H1 (cell line): ENCODE results near the gene BCAR3. TPM values are rescaled to one million over a fixed set of nuclear protein-coding genes. Genes with fewer than 3 reads are reported as not detected.

Source experiments
- CTCF ChIA-PET: fragments of 300-600 bp; sonication (Branson Sonifier 250); formaldehyde crosslinking; loops from one replicate; lab custom pipeline; 2021; ENCODE audit not compliant: partially characterized antibody; lab: Charles Lee
- POLR2A ChIA-PET: fragments of 300-600 bp; sonication (Branson Sonifier 250); formaldehyde crosslinking; loops from one replicate; lab custom pipeline; 2021; ENCODE audit warnings: inconsistent platforms; ENCODE audit not compliant: partially characterized antibody; lab: Charles Lee
- DNase-seq, 2 experiments: peaks; one replicate each; pipeline versions ENCODE4 v3.0.0 to v3.0.0-alpha.2; 2010 to 2022; ENCODE audit warnings: low spot score in 2 of 2, low read depth in 1 of 2, mixed read lengths in 1 of 2
- FAIRE-seq: peaks from 2 replicates; lab custom pipeline; 2011; peaks lifted over from hg19 to GRCh38; lab: Jason Lieb, UNC
- H2AFZ ChIP-seq: 2 replicates; pipeline ENCODE4 v1.8.1; 2012; ENCODE audit warnings: low read length, inconsistent platforms
- H2AK5ac ChIP-seq: 2 replicates; pipeline ENCODE4 v1.6.1; 2013; ENCODE audit warnings: low read depth, low read length
- H2BK120ac ChIP-seq: replicated peaks from 2 replicates; pipeline ENCODE3; 2013; ENCODE audit warnings: low read depth, low read length, inconsistent platforms
- H2BK12ac ChIP-seq: 2 replicates; pipeline ENCODE4 v1.6.1; 2013; ENCODE audit warnings: low read depth, low read length
- H2BK15ac ChIP-seq: 2 replicates; pipeline ENCODE4 v1.6.1; 2013; ENCODE audit warnings: low read length
- H2BK20ac ChIP-seq: 2 replicates; pipeline ENCODE4 v1.6.1; 2013; ENCODE audit warnings: low read length
- H2BK5ac ChIP-seq: 2 replicates; pipeline ENCODE4 v1.6.1; 2013; ENCODE audit warnings: low read depth, low read length
- H3K14ac ChIP-seq: 2 replicates; pipeline ENCODE4 v1.6.1; 2013; ENCODE audit warnings: inconsistent platforms; ENCODE audit not compliant: insufficient read length
- H3K18ac ChIP-seq: 2 replicates; pipeline ENCODE4 v1.6.1; 2013; ENCODE audit warnings: low read length; ENCODE audit errors: extremely low read depth
- H3K23ac ChIP-seq: 2 replicates; pipeline ENCODE4 v1.6.1; 2013; ENCODE audit warnings: inconsistent platforms; ENCODE audit not compliant: insufficient read length
- H3K23me2 ChIP-seq: 2 replicates; pipeline ENCODE4 v1.6.1; 2013; ENCODE audit warnings: low read depth, low read length
- H3K27ac ChIP-seq: 2 replicates; pipeline ENCODE4 v1.6.1; 2011; ENCODE audit warnings: low read depth, low read length, inconsistent platforms
- H3K27me3 ChIP-seq, 4 experiments: replicated peaks in 1 of 4; 1 replicate in 1 of 4; 2 replicates in 3 of 4; pipeline versions ENCODE4 v1.6.1 to v1.8.1; 2011 to 2013; ENCODE audit warnings: low read length in 3 of 4, mild to moderate bottlenecking in 3 of 4, inconsistent platforms in 2 of 4, mixed read lengths in 2 of 4, moderate library complexity in 1 of 4; ENCODE audit not compliant: control insufficient read depth in 3 of 4, insufficient read depth in 3 of 4; ENCODE audit errors: extremely low read depth in 1 of 4
- H3K36me3 ChIP-seq, 4 experiments: 2 replicates each; pipeline versions ENCODE4 v1.6.1 to v1.8.1; 2011 to 2013; ENCODE audit warnings: mild to moderate bottlenecking in 4 of 4, low read length in 3 of 4, moderate library complexity in 2 of 4, control low read depth in 1 of 4, inconsistent platforms in 1 of 4; ENCODE audit not compliant: insufficient read depth in 4 of 4, control insufficient read depth in 2 of 4
- H3K4ac ChIP-seq: replicated peaks from 2 replicates; pipeline ENCODE3; 2013; ENCODE audit warnings: low read length, low read depth, mixed read lengths, inconsistent platforms; ENCODE audit not compliant: insufficient read length
- H3K4me1 ChIP-seq, 4 experiments: replicated peaks in 1 of 4; 1 replicate in 1 of 4; 2 replicates in 3 of 4; pipeline versions ENCODE4 v1.6.1 to v1.8.1; 2011 to 2013; ENCODE audit warnings: low read length in 3 of 4, inconsistent platforms in 2 of 4, mixed read lengths in 1 of 4; ENCODE audit not compliant: insufficient read depth in 4 of 4, control insufficient read depth in 3 of 4
- H3K4me2 ChIP-seq, 2 experiments: 2 replicates each; pipeline versions ENCODE4 v1.6.1 to v1.8.1; 2011 to 2013; ENCODE audit warnings: low read depth in 2 of 2, low read length in 2 of 2, control low read depth in 1 of 2, inconsistent platforms in 1 of 2, mild to moderate bottlenecking in 1 of 2; ENCODE audit not compliant: insufficient read depth in 1 of 2
- H3K4me3 ChIP-seq, 4 experiments: fragments of 200-600, 300-600 bp in 1 of 4; sonication (generic), shearing (Covaris generic), sonication (Bioruptor Twin) in 1 of 4; 2 replicates each; pipeline versions ENCODE4 v1.5.1 to v1.8.1; 2011 to 2016; ENCODE audit warnings: low read length in 4 of 4, low read depth in 3 of 4, control low read depth in 2 of 4, inconsistent platforms in 2 of 4, mild to moderate bottlenecking in 2 of 4, mixed read lengths in 1 of 4, moderate library complexity in 1 of 4; ENCODE audit not compliant: insufficient read depth in 2 of 4; ENCODE audit errors: extremely low read depth in 1 of 4
- H3K56ac ChIP-seq: replicated peaks from 2 replicates; pipeline ENCODE3; 2013; ENCODE audit warnings: low read depth, mild to moderate bottlenecking, mixed read lengths, low read length, inconsistent platforms; ENCODE audit not compliant: insufficient read length
- H3K79me1 ChIP-seq: 2 replicates; pipeline ENCODE4 v1.6.1; 2013; ENCODE audit warnings: low read depth, low read length, control low read depth
- H3K79me2 ChIP-seq, 2 experiments: 2 replicates each; pipeline versions ENCODE4 v1.6.1 to v1.8.1; 2012 to 2013; ENCODE audit warnings: low read length in 2 of 2, mild to moderate bottlenecking in 2 of 2, inconsistent platforms in 1 of 2; ENCODE audit not compliant: insufficient read depth in 2 of 2, control insufficient read depth in 1 of 2
- H3K9ac ChIP-seq, 4 experiments: replicated peaks in 1 of 4; 1 replicate in 1 of 4; 2 replicates in 3 of 4; pipeline versions ENCODE4 v1.6.1 to v1.8.1; 2011 to 2013; ENCODE audit warnings: low read depth in 3 of 4, low read length in 3 of 4, control low read depth in 2 of 4, mild to moderate bottlenecking in 2 of 4, moderate library complexity in 2 of 4, inconsistent platforms in 1 of 4; ENCODE audit errors: extremely low read depth in 1 of 4
- H3K9me3 ChIP-seq, 2 experiments: 2 replicates each; pipeline versions ENCODE4 v1.6.1 to v1.8.1; 2012 to 2013; ENCODE audit warnings: mild to moderate bottlenecking in 2 of 2, moderate library complexity in 2 of 2, control low read depth in 1 of 2, inconsistent platforms in 1 of 2, low read depth in 1 of 2, low read length in 1 of 2, mixed read lengths in 1 of 2; ENCODE audit not compliant: insufficient read depth in 2 of 2
- H4K20me1 ChIP-seq, 2 experiments: replicated peaks in 1 of 2; 2 replicates each; pipeline versions ENCODE3 to v1.8.1; 2011 to 2013; ENCODE audit warnings: inconsistent platforms in 2 of 2, low read length in 2 of 2, mild to moderate bottlenecking in 1 of 2; ENCODE audit not compliant: insufficient read depth in 2 of 2, control insufficient read depth in 1 of 2
- H4K5ac ChIP-seq: 2 replicates; pipeline ENCODE4 v1.6.1; 2013; ENCODE audit warnings: low read length, low read depth, mixed read lengths, inconsistent platforms; ENCODE audit not compliant: insufficient read length
- H4K8ac ChIP-seq: 2 replicates; pipeline ENCODE4 v1.8.0; 2013; ENCODE audit warnings: mild to moderate bottlenecking, moderate library complexity, low read length, inconsistent platforms; ENCODE audit not compliant: insufficient read depth; ENCODE audit errors: extremely low read depth
- H4K91ac ChIP-seq: replicated peaks from 2 replicates; pipeline ENCODE3; 2013; ENCODE audit warnings: low read length, mixed read lengths, inconsistent platforms; ENCODE audit not compliant: insufficient read length
- BACH1 ChIP-seq: IDR thresholded peaks from 2 replicates; pipeline ENCODE4 v1.6.1; 2012; ENCODE audit warnings: low read length, improper control_type of control experiment
- BRCA1 ChIP-seq: IDR thresholded peaks from 2 replicates; pipeline ENCODE4 v1.6.1; 2012; ENCODE audit warnings: low read depth, low read length, improper control_type of control experiment
- NANOG ChIP-seq: IDR thresholded peaks from 2 replicates; pipeline ENCODE4 v1.6.1; 2011; ENCODE audit warnings: low read length, low read depth, mild to moderate bottlenecking, inconsistent platforms; ENCODE audit not compliant: insufficient read depth, poor library complexity, severe bottlenecking
- POLR2A ChIP-seq, 2 experiments: IDR thresholded peaks; 1 replicate in 1 of 2; 2 replicates in 1 of 2; pipeline ENCODE4 v1.6.1; 2011; ENCODE audit warnings: low read depth in 2 of 2, low read length in 2 of 2, mild to moderate bottlenecking in 2 of 2; ENCODE audit errors: control extremely low read depth in 1 of 2
- POU5F1 ChIP-seq: IDR thresholded peaks from 2 replicates; pipeline ENCODE4 v1.6.1; 2011; ENCODE audit warnings: low read depth, mild to moderate bottlenecking, low read length, moderate library complexity
- WGBS, 2 experiments: shearing (Covaris generic) in 1 of 2; methylation state at CpG; one replicate each; pipeline versions ENCODE4 v1.1.6 to v1.1.7; 2013 to 2015; ENCODE audit warnings: low lambda C conversion rate in 2 of 2, mixed read lengths in 2 of 2, inconsistent platforms in 1 of 2, low coverage in 1 of 2, missing lambda C conversion rate in 1 of 2; ENCODE audit not compliant: insufficient replicate concordance in 2 of 2, insufficient coverage in 1 of 2, insufficient read length in 1 of 2; ENCODE audit errors: extremely low coverage in 1 of 2, missing lambda C conversion rate in 1 of 2; 5-methylcytosine and 5-hydroxymethylcytosine counted together
- polyA plus RNA-seq, 7 experiments: library from polyadenylated mRNA; depleted of rRNA in 3 of 7; stranded (reverse) in 5 of 7; unstranded in 2 of 7; fragments of >200 nt in 5 of 7; fragments of 200-250 nt in 2 of 7; gene quantifications; 1 replicate in 5 of 7; 2 replicates in 1 of 7; 4 replicates in 1 of 7; pipeline versions ENCODE4 v1.2.1 to v1.2.3, GENCODE V29; 2011 to 2013; ENCODE audit warnings: missing spikeins in 2 of 7, mixed read lengths in 2 of 7
- total RNA-seq: library from RNA; stranded (reverse); fragmentation: NEBNext Ultra II Directional; extraction: Animal tissue kit (Norgen Biotek cat#: 25700); gene quantifications from 2 replicates; pipeline ENCODE4 v1.2.1, GENCODE V29; 2021

Gene BCAR3
- total and polyA plus RNA-seq, 2 of the 8 experiments (the other 6 are each of a cell fraction or from before 2014, with no cell fraction given) = 5.6 to 9.2 TPM

DNA sequence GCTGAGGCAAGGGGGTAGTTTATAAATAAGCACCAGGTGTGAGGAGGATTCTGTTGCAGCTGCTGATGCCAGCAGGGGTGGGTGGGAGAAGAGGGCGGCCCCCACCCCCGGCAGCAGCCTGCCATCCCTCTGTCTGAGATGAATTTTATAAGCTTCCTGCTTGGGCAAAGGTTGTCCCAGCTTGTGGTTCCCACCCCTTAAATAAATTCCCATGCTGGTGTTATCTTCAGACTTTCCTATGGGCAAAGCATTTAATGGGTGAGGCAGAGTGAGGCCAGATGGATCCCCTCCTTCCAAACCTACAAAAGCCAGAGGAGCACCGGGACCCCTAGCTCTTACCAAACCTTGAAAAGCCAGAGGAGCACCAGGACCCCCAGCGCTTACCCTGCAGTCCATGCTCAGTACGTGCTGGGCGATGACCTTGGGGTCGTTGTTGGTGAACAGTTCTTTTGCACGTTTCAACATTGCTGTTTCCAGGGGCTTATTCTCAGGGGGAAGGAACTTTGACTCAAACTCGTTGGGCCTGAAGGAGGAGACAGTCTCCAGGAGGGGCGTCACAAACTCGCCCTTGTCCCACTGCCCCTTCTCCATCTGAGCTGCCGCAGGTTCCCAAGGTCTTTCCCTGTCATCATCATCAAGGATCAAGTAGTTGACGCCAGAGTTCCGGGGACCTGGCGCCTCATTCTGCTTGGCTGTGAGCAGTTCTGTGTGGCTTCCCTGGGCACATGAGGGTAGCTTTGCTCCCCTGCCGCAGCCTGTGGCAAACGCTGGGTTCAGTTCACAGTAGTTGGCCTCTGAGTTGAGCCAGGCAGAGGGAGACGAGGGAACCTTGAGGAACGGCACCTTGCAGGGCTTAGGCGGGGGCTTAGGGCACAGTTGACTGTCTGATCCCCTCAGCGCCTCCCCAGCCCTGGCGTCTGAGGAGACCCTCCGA, 99.5 kb downstream of the BCAR3 start:
- H3K14ac ChIP-seq = no peak overlapping the region
- WGBS, 2 experiments = 94% methylated on average over 23 of the region's 23 CpGs; no CpG with 5 or more reads in 1 of the 2 experiments
- H4K20me1 ChIP-seq = no peaks in the 10 kb centered on the region
- H4K91ac ChIP-seq = no peak overlapping the region
- H3K4me3 ChIP-seq = no peak overlapping the region
- no peak overlapping the region for H3K18ac ChIP-seq
- no peaks in the 10 kb centered on the region for H3K23me2 ChIP-seq
- ChIA-PET CTCF (interaction anchor here (0.7 to 1.4 kb wide), 6 partner anchors 11 to 278 kb away, joined by 3 to 5 read pairs (median 3); no protein-coding TSS in a partner anchor), POLR2A (interaction anchor here (1.2 kb wide), 1 partner anchor 10 kb away, joined by 4 read pairs; no protein-coding TSS in a partner anchor)
- H3K9me3 ChIP-seq = no peaks in the 10 kb centered on the region
- H3K27ac ChIP-seq = no peak overlapping the region
- H2BK5ac ChIP-seq = no peak overlapping the region
- DNase-seq = no peak
- no peak overlapping the region for H3K23ac ChIP-seq
- H3K4ac ChIP-seq = no peak overlapping the region
- no peak overlapping the region; the same call in 1 of the 2 replicates for H4K8ac ChIP-seq
- no peak overlapping the region for H3K4me2 ChIP-seq
- H3K79me2 ChIP-seq = no peaks in the 10 kb centered on the region
- no peak overlapping the region for H4K5ac ChIP-seq
- no peak overlapping the region for H3K56ac ChIP-seq
- H3K36me3 ChIP-seq = peaks cover 0 to 12% (median 3%) of the 10 kb centered on the region in 4 experiments; a peak in 4 of 8 replicates
- FAIRE-seq = no peak
- no peak overlapping the region for H2BK120ac ChIP-seq
- H2AK5ac ChIP-seq = no peak overlapping the region
- no peaks in the 10 kb centered on the region for H3K27me3 ChIP-seq
- H2BK12ac ChIP-seq = no peak overlapping the region
- no peaks in the 10 kb centered on the region; a peak in 1 of 7 replicates for H3K4me1 ChIP-seq
- no peak overlapping the region for H2BK15ac ChIP-seq
- no peak overlapping the region for H2AFZ ChIP-seq
- H3K9ac ChIP-seq = no peak overlapping the region
- no peaks in the 10 kb centered on the region; the same call in 1 of the 2 replicates for H3K79me1 ChIP-seq
- H2BK20ac ChIP-seq = no peak overlapping the region
- TF ChIP-seq NANOG (no peak), POLR2A (IDR thresholded peaks at IDR 0.05; ENCODE audit: control extremely low read depth in 1 of 2, low read depth in 2 of 2, low read length in 2 of 2) (no peak), BRCA1 (no peak), BACH1 (no peak), POU5F1 (no peak)
